NCI-H460 (cell line): Measurements from ENCODE around the gene ABHD2. TPM values are rescaled to one million over a fixed set of nuclear protein-coding genes. Genes with fewer than 3 reads are reported as not detected.
"Not testable (repeated sequence)": the region's sequence is repeated elsewhere in the genome, so short reads cannot be mapped to it uniquely, and the experiment has no call there.

Source experiments
- DNase-seq: peaks from one replicate; pipeline ENCODE4 v3.0.0-alpha.2; 2016; ENCODE audit warnings: low read depth; ENCODE audit errors: extremely low read depth
- total RNA-seq: library from RNA; depleted of rRNA; stranded (reverse); fragments of >200 nt; shearing (Covaris generic); gene quantifications from 2 replicates; pipeline ENCODE4 v1.2.3, GENCODE V29; 2014

Gene ABHD2
- total RNA-seq, 1 experiment from 2014 or later, result 21.0 TPM

GRCh38 chr15:89136818-89137772 lies 48.8 kb downstream of the ABHD2 start:
- no peak for DNase-seq

GRCh38 chr15:89137926-89138325 lies 49.7 kb downstream of the ABHD2 start:
- DNase-seq, result no peak

GRCh38 chr15:89138999-89139612 lies 50.9 kb downstream of the ABHD2 start:
- no peak for DNase-seq

GRCh38 chr15:89139613-89140499 lies 51.6 kb downstream of the ABHD2 start:
- no peak for DNase-seq

- no peak for DNase-seq
Measured at GRCh38 chr15:89140595-89140994, 52.3 kb downstream of the ABHD2 start.

- not testable (repeated sequence) for DNase-seq
Measured at GRCh38 chr15:89141159-89141558, 52.9 kb downstream of the ABHD2 start.

GRCh38 chr15:89141885-89142284 lies 53.6 kb downstream of the ABHD2 start:
- no peak for DNase-seq

GRCh38 chr15:89142423-89142822 lies 54.2 kb downstream of the ABHD2 start:
- DNase-seq, result no peak

GRCh38 chr15:89143503-89144162 lies 55.4 kb downstream of the ABHD2 start:
- no peak for DNase-seq

- no peak for DNase-seq
Measured at GRCh38 chr15:89144491-89144890, 56.2 kb downstream of the ABHD2 start.

- DNase-seq, result no peak
Measured at GRCh38 chr15:89146366-89146765, 58.1 kb downstream of the ABHD2 start.

GRCh38 chr15:89148126-89148525 lies 59.9 kb downstream of the ABHD2 start:
- DNase-seq, result no peak

GRCh38 chr15:89149501-89150101 lies 61.3 kb downstream of the ABHD2 start:
- DNase-seq, result no peak

GRCh38 chr15:89150287-89150686 lies 62.0 kb downstream of the ABHD2 start:
- no peak for DNase-seq

GRCh38 chr15:89150762-89151664 lies 62.8 kb downstream of the ABHD2 start:
- DNase-seq, result no peak

GRCh38 chr15:89155122-89155521 lies 66.9 kb downstream of the ABHD2 start:
- DNase-seq, result no peak

GRCh38 chr15:89155656-89156055 lies 67.4 kb downstream of the ABHD2 start:
- no peak for DNase-seq

- DNase-seq, result no peak
Measured at GRCh38 chr15:89157061-89157460, 68.8 kb downstream of the ABHD2 start.
